Tongue (tissue), 2 donors: Measurements from ENCODE around the gene PAQR3. TPM values are rescaled to one million over a fixed set of nuclear protein-coding genes. Genes with fewer than 3 reads are reported as not detected.
A peak's percentile ranks its signal among the peaks of the same experiment; 100 is the strongest.

Experiments used
- DNase-seq: peaks from one replicate; pipeline ENCODE4 v3.0.0-alpha.2; 2015
- total RNA-seq: library from RNA; depleted of rRNA; stranded (reverse); fragments of >200 nt; gene quantifications from one replicate; pipeline ENCODE4 v1.2.3, GENCODE V29; 2014

PAQR3 gene
- 15.5 TPM for total RNA-seq

GRCh38 chr4:78938868-78939666 is at the start of gene PAQR3:
PAQR3 (minus strand) TSS chr4:78939438; CDS start chr4:78939224, 214 bp downstream.
- DNase-seq = peak; percentile 94

GRCh38 chr4:78987683-78988082 is 48.4 kb upstream of the PAQR3 start:
- no peak for DNase-seq

- DNase-seq = no peak
These were observed 45.4 kb upstream of the PAQR3 start for GRCh38 chr4:78984593-78984992.

- DNase-seq = no peak
These were observed 36.6 kb upstream of the PAQR3 start for GRCh38 chr4:78975865-78976264.

- no peak for DNase-seq
These were observed 32.5 kb upstream of the PAQR3 start for GRCh38 chr4:78971776-78972175.

GRCh38 chr4:78971326-78971725 is 32.1 kb upstream of the PAQR3 start:
- DNase-seq = peak; percentile 4

GRCh38 chr4:78962597-78963115 is 23.4 kb upstream of the PAQR3 start:
- DNase-seq = no peak

- DNase-seq = no peak
These were observed 21.7 kb upstream of the PAQR3 start for GRCh38 chr4:78960926-78961325.

GRCh38 chr4:78956975-78957374 is 17.7 kb upstream of the PAQR3 start:
- no peak for DNase-seq

GRCh38 chr4:78953769-78954666 is 14.8 kb upstream of the PAQR3 start:
- peak; percentile 46 for DNase-seq

- no peak for DNase-seq
These were observed 14.0 kb upstream of the PAQR3 start for GRCh38 chr4:78953231-78953630.

GRCh38 chr4:78951862-78952472 is 12.7 kb upstream of the PAQR3 start:
- DNase-seq = peak; percentile 79

- no peak for DNase-seq
These were observed 10.5 kb upstream of the PAQR3 start for GRCh38 chr4:78949735-78950134.

- DNase-seq = no peak
These were observed 6.5 kb upstream of the PAQR3 start for GRCh38 chr4:78945651-78946179.

- DNase-seq = no peak
These were observed 5.1 kb upstream of the PAQR3 start for GRCh38 chr4:78944381-78944780.

- no peak for DNase-seq
These were observed 1.5 kb upstream of the PAQR3 start for GRCh38 chr4:78940752-78941151.

GRCh38 chr4:78939667-78940008 is 400 bp upstream of the PAQR3 start:
- no peak for DNase-seq

GRCh38 chr4:78938474-78938867 is 767 bp downstream of the PAQR3 start:
- DNase-seq = no peak

GRCh38 chr4:78937837-78938236 is 1.4 kb downstream of the PAQR3 start:
- no peak for DNase-seq

GRCh38 chr4:78936989-78937388 is 2.2 kb downstream of the PAQR3 start:
- DNase-seq = no peak

GRCh38 chr4:78930016-78930629 is 9.1 kb downstream of the PAQR3 start:
- DNase-seq = no peak

- DNase-seq = no peak
These were observed 10.4 kb downstream of the PAQR3 start for GRCh38 chr4:78928835-78929234.
